Transverse colon (tissue), 4 donors: ENCODE data around the gene DNAJC1. TPM values are rescaled to one million over a fixed set of nuclear protein-coding genes. Genes with fewer than 3 reads are reported as not detected.
"Not testable (repeated sequence)": the region's sequence is repeated elsewhere in the genome, so short reads cannot be mapped to it uniquely, and the experiment has no call there.

Experiments used
- DNase-seq: peaks from one replicate; pipeline ENCODE4 v3.0.0-alpha.2; 2019
- H3K27ac ChIP-seq, 4 donors: fragments of 200-600 bp; sonication (generic); 2 replicates each; pipeline ENCODE4 v1.5.1; 2016 to 2018; ENCODE audit warnings: inconsistent platforms in 4 of 4
- H3K27me3 ChIP-seq: fragments of 200-600 bp; sonication (generic); 2 replicates; pipeline ENCODE4 v1.5.1; 2017; ENCODE audit warnings: inconsistent platforms
- H3K36me3 ChIP-seq, 4 donors: fragments of 200-600 bp; sonication (generic); 2 replicates each; pipeline ENCODE4 v1.5.1; 2017 to 2019; ENCODE audit warnings: inconsistent platforms in 4 of 4
- H3K4me1 ChIP-seq, 4 donors: fragments of 200-600 bp; sonication (generic); 2 replicates each; pipeline ENCODE4 v1.5.1; 2017 to 2020; ENCODE audit warnings: inconsistent platforms in 4 of 4
- H3K4me3 ChIP-seq, 4 donors: fragments of 200-600 bp; sonication (generic); 1 replicate in 1 of 4; 2 replicates in 3 of 4; pipeline versions ENCODE4 v1.5.1 to v1.6.1; 2017 to 2019; ENCODE audit warnings: inconsistent platforms in 4 of 4
- H3K9me3 ChIP-seq, 2 donors: fragments of 200-600 bp; sonication (generic); 2 replicates each; pipeline ENCODE4 v1.5.1; 2017 to 2019; ENCODE audit warnings: inconsistent platforms in 2 of 2
- CTCF ChIP-seq, 5 experiments: fragments of 200-600 bp in 3 of 5; fragments of 450-650 bp in 2 of 5; sonication (generic) in 3 of 5; IDR thresholded peaks; 1 replicate in 2 of 5; 2 replicates in 3 of 5; pipeline ENCODE4 v1.5.1; 2016 to 2017; ENCODE audit warnings: antibody characterized with exemption in 5 of 5, inconsistent platforms in 3 of 5, mild to moderate bottlenecking in 2 of 5, moderate library complexity in 1 of 5
- EP300 ChIP-seq: sonication (generic); formaldehyde crosslinking; IDR thresholded peaks from one replicate; pipeline ENCODE4 v1.6.1; 2017; ENCODE audit warnings: antibody characterized with exemption, low read depth
- POLR2A ChIP-seq: fragments of 450-650 bp; IDR thresholded peaks from one replicate; pipeline ENCODE4 v1.6.1; 2016; ENCODE audit warnings: antibody characterized with exemption, mild to moderate bottlenecking, moderate library complexity
- POLR2AphosphoS5 ChIP-seq, 3 donors: sonication (generic); formaldehyde crosslinking; IDR thresholded peaks; one replicate each; pipeline ENCODE4 v1.6.1; 2016; ENCODE audit warnings: antibody characterized with exemption in 3 of 3
- WGBS, 2 donors: methylation state at CpG; one replicate each; pipeline ENCODE4 v1.1.5; 2018; ENCODE audit warnings: low coverage in 1 of 2; 5-methylcytosine and 5-hydroxymethylcytosine counted together
- in situ Hi-C, 4 donors: fragments of 200-750 bp; cut with MboI; loops; one replicate each; pipeline versions ENCODE4 v1.15.0 to v1.15.1; 2017; ENCODE audit warnings: low sequenced_read_pairs in 3 of 4, low pct_ligation_motif_present in 1 of 4, low pct_unique_long_range_greater_than_20kb in 1 of 4
- intact Hi-C: fragments of 100-400 bp; cut with DNase I; formaldehyde crosslinking; loops from one replicate; pipeline ENCODE4 v1.15.1; 2023; ENCODE audit warnings: low total_unique reads
- total RNA-seq, 4 donors: library from RNA; depleted of rRNA; stranded (reverse); fragments of >200 nt; gene quantifications; one replicate each; pipeline ENCODE4 v1.1.0, GENCODE V29; 2016

The DNAJC1 gene
- total RNA-seq, 4 donors from 2014 or later: 18.5 to 71.7 (median 48.4) TPM

DNA sequence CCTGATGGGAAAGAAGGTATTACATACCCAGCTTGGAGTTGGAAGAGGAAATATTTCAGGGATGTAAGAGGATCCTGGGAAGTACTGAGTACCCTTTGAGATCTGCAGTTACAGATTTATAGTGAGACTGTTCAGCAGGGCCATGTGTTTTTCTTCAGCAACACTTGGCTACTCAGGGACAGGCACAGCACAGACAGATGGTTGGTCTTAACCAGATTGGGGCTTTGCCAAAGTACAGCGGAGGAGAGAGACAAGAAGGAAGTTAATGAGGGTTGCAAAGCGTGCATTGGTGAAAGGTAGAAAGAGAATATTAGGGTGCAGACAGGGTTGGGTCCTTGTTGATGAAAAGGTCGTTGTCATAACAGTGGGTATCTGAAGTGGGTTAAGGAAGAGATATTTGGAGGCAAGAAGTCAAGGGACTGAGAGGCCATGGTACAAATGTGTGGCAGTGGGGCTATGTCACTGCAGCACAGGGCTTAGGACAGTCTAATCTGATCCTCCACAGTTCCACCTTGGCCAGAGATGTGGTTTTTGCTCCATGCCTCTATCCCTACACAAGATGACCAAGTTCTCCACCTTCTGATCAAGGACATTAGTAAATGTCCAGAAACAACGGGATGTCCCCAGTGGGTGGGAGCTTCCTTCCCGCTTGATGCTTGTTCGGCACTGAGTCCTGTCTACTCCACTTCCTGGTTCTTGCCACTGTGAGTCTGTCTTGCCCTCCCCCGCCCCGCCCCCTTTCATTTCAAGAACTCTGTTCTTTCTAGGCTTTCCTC is 18.9 kb upstream of the DNAJC1 start:
- Histone ChIP-seq H3K4me3 (no peak overlapping the region), H3K9me3 (no peaks in the 10 kb centered on the region), H3K27me3 (no peaks in the 10 kb centered on the region), H3K27ac (no peak overlapping the region), H3K36me3 (no peaks in the 10 kb centered on the region), H3K4me1 (peaks cover 0 to 13% (median 0%) of the 10 kb centered on the region in 4 donors)
- TF ChIP-seq POLR2A (no peak), POLR2AphosphoS5 (IDR thresholded peaks at IDR 0.05) (peak in 2 of 3 donors; percentile 51 to 76)
- intact Hi-C loops: no loop called here
- peak; percentile 20 for DNase-seq
- in situ Hi-C loops: loop anchor here in 3 of 4 donors (25.0 kb wide), 4 partner anchors 290 to 690 kb away; partner anchors contain the start of genes BMI1 (in 1 of the 3), COMMD3 (in 1 of the 3) and PIP4K2A (in 1 of the 3)
- WGBS, 2 donors: 37 to 66% methylated on average over 4 to 8 of the region's 8 CpGs

DNA sequence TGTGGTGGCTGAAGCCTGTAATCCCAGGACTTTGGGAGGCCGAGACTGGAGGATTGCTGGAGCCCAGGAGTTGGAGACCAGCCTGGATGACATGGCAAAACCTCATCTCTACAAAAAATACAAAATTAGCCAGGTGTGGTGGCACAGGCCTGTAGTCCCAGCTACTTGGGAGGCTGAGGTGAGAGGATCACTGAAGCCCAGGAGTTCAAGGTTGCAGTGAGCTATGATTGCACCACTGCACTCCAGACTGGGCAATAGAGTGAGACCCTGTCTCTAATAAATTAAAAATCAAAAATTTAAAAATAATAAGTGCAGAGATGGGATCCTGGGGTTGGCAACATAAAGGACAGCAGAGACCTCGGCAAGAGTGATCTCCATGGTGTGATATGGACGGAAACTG is 17.6 kb upstream of the DNAJC1 start:
- not testable (repeated sequence) for H3K4me3 ChIP-seq
- WGBS, 2 donors: 90 to 100% methylated on average over 2 to 3 of the region's 3 CpGs
- in situ Hi-C loops: loop anchor here in 3 of 4 donors (25.0 kb wide), 4 partner anchors 291 to 691 kb away; partner anchors contain the start of genes BMI1 (in 1 of the 3), COMMD3 (in 1 of the 3) and PIP4K2A (in 1 of the 3)

GRCh38 chr10:22017283-22018020 is 13.9 kb upstream of the DNAJC1 start:
- DNase-seq: no peak
- Histone ChIP-seq H3K4me1 (peaks cover 0 to 9% (median 0%) of the 10 kb centered on the region in 4 donors), H3K27ac (no peak overlapping the region), H3K9me3 (no peaks in the 10 kb centered on the region), H3K27me3 (no peaks in the 10 kb centered on the region), H3K36me3 (no peaks in the 10 kb centered on the region), H3K4me3 (no peak overlapping the region)
- in situ Hi-C loops (loop anchor here in 3 of 4 donors (10.0 to 25.0 kb wide), 5 partner anchors 295 to 977 kb away; partner anchors contain the start of genes BMI1 (in 1 of the 3), COMMD3 (in 1 of the 3) and PIP4K2A (in 1 of the 3)), intact Hi-C loops (no loop called here)
- TF ChIP-seq POLR2A: no peak
- TF ChIP-seq CTCF (IDR thresholded peaks at IDR 0.05): no peak
- TF ChIP-seq EP300: no peak
- no peak for TF ChIP-seq POLR2AphosphoS5 (IDR thresholded peaks at IDR 0.05)
- WGBS, 2 donors: 32 to 37% methylated on average over 3 of the region's 3 CpGs

More for the DNA sequence above, 17.6 kb upstream of the DNAJC1 start:
- H3K36me3 ChIP-seq, DNase-seq, H3K9me3 ChIP-seq, intact Hi-C loops, H3K27ac ChIP-seq, H3K27me3 ChIP-seq: not testable (repeated sequence)
- peaks cover 0 to 13% (median 0%) of the 10 kb centered on the region in 4 donors for H3K4me1 ChIP-seq

- Histone ChIP-seq H3K9me3 (no peaks in the 10 kb centered on the region), H3K4me3 (no peak overlapping the region), H3K27ac (no peak overlapping the region), H3K4me1 (no peaks in the 10 kb centered on the region), H3K36me3 (no peaks in the 10 kb centered on the region), H3K27me3 (no peaks in the 10 kb centered on the region)
- no peak for DNase-seq
- WGBS, 2 donors: 81 to 92% methylated on average over 5 of the region's 5 CpGs
- in situ Hi-C loops: loop anchor here in 3 of 4 donors (10.0 to 25.0 kb wide), 5 partner anchors 296 to 979 kb away; partner anchors contain the start of genes BMI1 (in 1 of the 3), COMMD3 (in 1 of the 3) and PIP4K2A (in 1 of the 3)
- TF ChIP-seq POLR2A (no peak), EP300 (no peak), POLR2AphosphoS5 (IDR thresholded peaks at IDR 0.05) (no peak), CTCF (IDR thresholded peaks at IDR 0.05) (no peak)
- intact Hi-C loops: no loop called here
Measured at GRCh38 chr10:22016046-22016705, 12.6 kb upstream of the DNAJC1 start.
